ENCODE results near the gene IL12A.

GRCh38 chr3:160008961-160009360, 20.3 kb downstream of the IL12A start:
- TF ChIP-seq CSDC2 (CRISPR knock-in tag; IDR thresholded peaks at IDR 0.05) (no peak), TOX (CRISPR knock-in tag; IDR thresholded peaks at IDR 0.05; ENCODE audit: borderline replicate concordance) (no peak), ZNF565 (CRISPR knock-in tag; conservative IDR thresholded peaks at IDR 0.05; ENCODE audit: low read depth) (no peak), ZC3H10 (CRISPR knock-in tag; IDR thresholded peaks at IDR 0.05) (no peak), ZNF70 (CRISPR knock-in tag; IDR thresholded peaks at IDR 0.05) (no peak), ARNTL (CRISPR knock-in tag; IDR thresholded peaks at IDR 0.05; ENCODE audit: borderline replicate concordance, low read depth) (no peak), PATZ1 (CRISPR knock-in tag; IDR thresholded peaks at IDR 0.05; ENCODE audit: borderline replicate concordance) (no peak), RARB (CRISPR knock-in tag; IDR thresholded peaks at IDR 0.05) (no peak), TSHZ2 (CRISPR knock-in tag; IDR thresholded peaks at IDR 0.05) (no peak), BACH2 (CRISPR knock-in tag; IDR thresholded peaks at IDR 0.05; ENCODE audit: borderline replicate concordance) (no peak), CREB5 (CRISPR knock-in tag; IDR thresholded peaks at IDR 0.05; ENCODE audit: low read depth) (no peak), POU6F1 (CRISPR knock-in tag; IDR thresholded peaks at IDR 0.05; ENCODE audit: borderline replicate concordance, low read depth) (no peak), ZFP30 (CRISPR knock-in tag; IDR thresholded peaks at IDR 0.05) (no peak)
